Cerebellar nuclear complex (tissue), 1 donor: ENCODE results near the gene AP1M2.
"Not testable (repeated sequence)": the region's sequence is repeated elsewhere in the genome, so short reads cannot be mapped to it uniquely, and the experiment has no call there.

Source experiments
- DNase-seq, 2 experiments: peaks; one replicate each; lab custom pipeline; 2025; lab: John Stamatoyannopoulos, UW

AP1M2 gene

GRCh38 chr19:10538204-10538983 lies 48.7 kb downstream of the AP1M2 start:
- no peak for DNase-seq

GRCh38 chr19:10537668-10538067 lies 49.4 kb downstream of the AP1M2 start:
- DNase-seq: no peak

DNA sequence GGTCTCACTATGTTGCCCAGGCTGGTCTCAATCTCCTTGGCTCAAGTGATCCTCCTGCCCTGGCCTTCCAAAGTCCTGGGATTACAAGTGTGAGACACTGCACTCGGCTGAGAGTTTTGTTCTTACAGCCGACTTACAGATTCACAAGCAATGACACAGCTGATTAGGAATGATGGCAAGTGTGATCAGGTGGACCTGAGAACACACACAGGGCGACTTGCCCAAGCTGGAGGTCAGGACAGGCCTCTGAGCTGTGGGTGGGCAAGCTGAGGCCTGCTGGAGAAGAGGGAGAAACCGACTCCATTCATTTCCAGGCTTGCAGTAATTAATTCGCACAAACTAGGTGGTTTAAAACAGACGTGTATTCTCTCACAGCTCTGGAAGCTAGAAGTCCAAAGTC lies 51.5 kb downstream of the AP1M2 start:
- DNase-seq: no peak

DNA sequence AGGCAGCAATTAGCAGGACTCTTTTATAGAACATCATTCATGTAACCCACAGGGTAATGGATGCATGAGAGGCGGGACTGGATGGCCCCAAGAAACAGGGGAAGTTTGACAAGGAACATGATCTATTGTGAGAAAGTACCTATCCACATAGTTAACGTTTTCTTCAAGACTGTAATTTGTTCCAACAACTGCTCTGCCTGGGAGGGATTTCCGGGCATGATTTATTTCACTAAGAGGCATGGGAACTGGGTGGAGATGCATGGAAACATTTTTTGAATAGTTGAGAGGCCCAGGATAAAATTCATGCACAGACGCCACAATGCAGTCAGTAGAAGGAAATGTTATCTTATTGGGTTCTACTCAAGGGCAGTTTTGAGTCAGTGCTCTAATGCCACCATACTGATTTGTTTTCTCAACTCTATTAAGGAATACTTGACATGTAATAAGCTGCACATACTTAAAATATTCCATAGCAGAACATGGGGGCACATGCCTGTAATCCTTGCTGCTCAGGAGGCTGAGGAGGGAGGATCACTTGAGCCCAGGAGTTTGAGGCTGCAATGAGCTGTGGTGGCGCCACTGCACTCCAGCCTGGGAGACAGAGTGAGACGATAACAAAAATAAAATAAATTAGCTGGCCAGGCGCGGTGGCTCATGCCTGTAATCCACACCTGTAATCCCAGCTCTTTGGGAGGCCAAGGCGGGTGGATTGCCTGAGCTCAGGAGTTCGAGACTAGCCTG lies 53.3 kb downstream of the AP1M2 start:
- DNase-seq: no peak

- DNase-seq: no peak
These were observed 54.7 kb downstream of the AP1M2 start for GRCh38 chr19:10532457-10532856.

- DNase-seq: not testable (repeated sequence)
These were observed 60.2 kb downstream of the AP1M2 start for GRCh38 chr19:10526887-10527286.

DNA sequence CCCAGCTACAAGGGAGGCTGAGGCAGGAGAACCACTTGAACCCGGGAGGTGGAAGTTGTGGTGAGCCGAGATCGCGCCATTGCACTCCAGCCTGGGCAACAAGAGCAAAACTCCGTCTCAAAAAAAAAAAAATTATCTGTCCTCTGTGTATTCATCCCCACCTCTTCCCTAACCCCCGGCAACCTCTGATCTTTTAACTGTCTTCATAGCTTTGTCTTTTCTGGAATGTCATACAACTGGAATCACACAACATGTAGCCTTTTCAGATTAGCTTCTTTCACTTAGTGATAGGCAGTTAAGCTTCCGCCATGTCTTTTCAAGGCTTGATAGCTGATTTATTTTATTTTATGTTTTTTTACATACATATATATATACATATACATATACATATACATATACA lies 61.5 kb downstream of the AP1M2 start:
- DNase-seq: no peak

DNA sequence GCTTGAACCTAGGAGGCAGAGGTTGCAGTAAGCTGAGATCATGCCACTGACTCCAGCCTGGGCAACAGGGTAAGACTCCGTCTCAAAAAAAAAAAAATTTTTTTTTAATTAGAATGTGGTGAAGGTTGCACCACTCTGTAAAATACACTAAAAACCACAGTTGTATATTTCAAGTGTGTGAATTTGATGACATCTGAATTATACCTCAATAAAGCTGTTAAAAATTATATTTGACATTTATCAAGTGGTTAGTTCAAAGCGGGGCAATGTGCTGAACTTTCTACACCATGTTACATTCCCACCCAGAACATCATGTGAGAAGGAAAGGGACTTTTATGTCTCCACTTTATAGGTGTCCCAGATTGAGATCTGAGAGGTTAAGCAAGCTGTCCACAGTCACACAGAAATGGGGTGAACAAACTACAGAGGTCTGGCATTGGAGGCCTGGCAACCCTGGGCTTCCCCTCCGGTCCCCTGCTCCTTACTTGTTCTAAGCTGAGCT lies 63.9 kb downstream of the AP1M2 start:
- no peak for DNase-seq
